GM23338 (cell line): ENCODE data around the gene ZNF516. TPM values are rescaled to one million over a fixed set of nuclear protein-coding genes. Genes with fewer than 3 reads are reported as not detected.

ENCODE experiments used
- ATAC-seq: fragments of 200-7000 bp; cut with Tn5 transposase; 3 replicates; pipeline ENCODE4 v1.9.1; 2020
- DNase-seq: peaks from one replicate; pipeline ENCODE4 v3.0.0-alpha.2; 2015; ENCODE audit warnings: low spot score
- H2AFZ ChIP-seq: fragments of 200-600 bp; sonication (generic); 2 replicates; pipeline ENCODE4 v1.8.0; 2016; ENCODE audit warnings: antibody characterized with exemption, mild to moderate bottlenecking, moderate library complexity
- H3F3A ChIP-seq: fragments of 200-600 bp; sonication (generic); replicated peaks from 2 replicates; pipeline ENCODE4 v1.8.0; 2017; ENCODE audit warnings: antibody characterized with exemption, mixed run types, low read depth
- H3K27ac ChIP-seq: fragments of 200-600 bp; sonication (generic); 2 replicates; pipeline ENCODE4 v1.6.1; 2016; ENCODE audit warnings: low read depth
- H3K27me3 ChIP-seq: fragments of 200-600 bp; sonication (generic); 2 replicates; pipeline ENCODE4 v1.8.0; 2016; ENCODE audit warnings: mild to moderate bottlenecking, mixed run types, moderate library complexity; ENCODE audit not compliant: insufficient read depth
- H3K36me3 ChIP-seq: fragments of 200-600 bp; sonication (generic); 2 replicates; pipeline ENCODE4 v1.8.0; 2016; ENCODE audit warnings: mild to moderate bottlenecking; ENCODE audit not compliant: insufficient read depth
- H3K4me1 ChIP-seq: fragments of 200-600 bp; sonication (generic); 2 replicates; pipeline ENCODE4 v1.8.0; 2016; ENCODE audit warnings: mild to moderate bottlenecking, moderate library complexity; ENCODE audit not compliant: insufficient read depth
- H3K4me2 ChIP-seq: fragments of 200-600 bp; sonication (generic); 2 replicates; pipeline ENCODE4 v1.7.1; 2017; ENCODE audit warnings: mixed run types
- H3K4me3 ChIP-seq: fragments of 200-600 bp; sonication (generic); 2 replicates; pipeline ENCODE4 v1.6.1; 2016; ENCODE audit warnings: mixed run types
- H3K79me2 ChIP-seq: fragments of 200-600 bp; sonication (generic); replicated peaks from 2 replicates; pipeline ENCODE4 v1.8.0; 2017; ENCODE audit warnings: mild to moderate bottlenecking; ENCODE audit not compliant: insufficient read depth
- H3K9me2 ChIP-seq: fragments of 200-600 bp; sonication (generic); 2 replicates; pipeline ENCODE4 v1.8.0; 2017; ENCODE audit not compliant: insufficient read depth
- H4K20me1 ChIP-seq: fragments of 200-600 bp; sonication (generic); replicated peaks from 2 replicates; pipeline ENCODE4 v1.8.0; 2017; ENCODE audit warnings: mild to moderate bottlenecking; ENCODE audit not compliant: insufficient read depth
- H3K27ac Mint-ChIP-seq: 2 replicates; pipeline ENCODE4 v1.8.0; 2020; ENCODE audit warnings: inconsistent platforms, mild to moderate bottlenecking, moderate library complexity, mixed read lengths
- H3K27me3 Mint-ChIP-seq: 3 replicates; pipeline ENCODE4 v1.8.0; 2022; ENCODE audit warnings: low read depth, mild to moderate bottlenecking, moderate library complexity, mixed read lengths, inconsistent platforms; ENCODE audit not compliant: insufficient read depth, poor library complexity
- H3K36me3 Mint-ChIP-seq: 3 replicates; pipeline ENCODE4 v1.8.0; 2021; ENCODE audit warnings: low read depth, mild to moderate bottlenecking, inconsistent platforms, moderate library complexity, mixed read lengths
- H3K4me1 Mint-ChIP-seq: 3 replicates; pipeline ENCODE4 v1.8.0; 2020; ENCODE audit warnings: mild to moderate bottlenecking, inconsistent platforms, mixed read lengths
- H3K4me3 Mint-ChIP-seq: 3 replicates; pipeline ENCODE4 v1.8.0; 2021; ENCODE audit warnings: moderate library complexity, mild to moderate bottlenecking, inconsistent platforms, mixed read lengths
- H3K9me3 Mint-ChIP-seq: 3 replicates; pipeline ENCODE4 v1.8.0; 2020; ENCODE audit warnings: moderate library complexity, mild to moderate bottlenecking, inconsistent platforms, mixed read lengths
- polyA plus RNA-seq: library from polyadenylated mRNA; unstranded; fragments of >200 nt; fragmentation: Nextera tagmentation; extraction: Ambion mirVana; gene quantifications from 2 replicates; pipeline ENCODE4 v1.2.1, GENCODE V29; 2016
- total RNA-seq: library from RNA; depleted of rRNA; stranded (reverse); fragments of >200 nt; shearing (Covaris generic); gene quantifications from 2 replicates; pipeline ENCODE4 v1.2.3, GENCODE V29; 2014
- TF ChIP-seq, protein P1 (sequence below), 2 experiments: fragments of 200-600 bp in 1 of 2; sonication (generic) in 1 of 2; conservative IDR thresholded peaks; 2 replicates each; pipeline versions ENCODE4 v1.5.1 to v1.6.1; 2016 to 2017; ENCODE audit warnings: antibody characterized with exemption in 2 of 2, low read depth in 2 of 2, mild to moderate bottlenecking in 2 of 2, moderate library complexity in 1 of 2
- TF ChIP-seq, protein P2 (sequence below): IDR thresholded peaks from one replicate; pipeline ENCODE4 v1.6.1; 2018; ENCODE audit warnings: antibody characterized with exemption; ENCODE audit not compliant: unreplicated experiment
- TF ChIP-seq, protein P3 (sequence below): IDR thresholded peaks from 2 replicates; pipeline ENCODE4 v1.6.1; 2016; ENCODE audit warnings: antibody characterized with exemption
- TF ChIP-seq, protein P4 (sequence below): fragments of 250-450 bp; sonication (Bioruptor Pico); IDR thresholded peaks from 2 replicates; pipeline ENCODE4 v1.5.0; 2020; ENCODE audit warnings: mild to moderate bottlenecking, moderate library complexity

ZNF516 gene
- total and polyA plus RNA-seq, 2 experiments from 2014 or later: 11.9 to 24.2 TPM

DNA sequence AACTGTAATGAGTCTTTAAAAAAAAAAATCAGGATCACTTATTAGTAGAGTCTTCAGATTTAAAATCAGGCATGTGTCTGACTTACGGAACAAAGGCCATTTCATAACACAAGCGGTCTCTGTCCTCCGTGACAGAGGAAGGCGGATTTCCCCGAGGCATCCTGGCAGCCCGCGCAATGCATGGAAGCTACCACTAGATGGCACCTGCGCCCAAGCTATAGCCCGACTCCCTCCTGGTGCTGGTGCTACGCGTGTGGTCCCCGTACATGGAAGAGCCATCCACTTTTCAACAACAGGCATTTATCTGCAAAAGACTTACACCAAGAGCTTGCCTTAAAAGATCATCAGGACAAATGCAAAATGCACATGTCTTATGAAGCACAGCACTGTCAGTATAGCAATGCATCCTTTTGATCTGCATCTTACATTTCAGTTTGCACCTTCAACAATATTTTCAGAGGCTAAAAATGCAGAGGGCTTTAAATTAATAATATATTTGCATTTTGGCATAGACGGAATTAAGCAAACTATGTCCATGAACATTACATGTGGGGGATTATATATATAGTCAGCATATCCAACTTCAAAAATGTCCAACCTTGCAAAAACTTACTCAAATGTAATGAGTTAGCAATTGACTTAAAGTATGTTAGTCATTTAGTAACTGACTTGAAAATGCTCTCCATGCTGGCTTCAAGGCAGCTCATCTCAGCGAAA is 96.0 kb downstream of the ZNF516 start:
- Mint-ChIP-seq H3K4me1 (peaks cover 19% of the 10 kb centered on the region), H3K4me3 (no peak overlapping the region), H3K9me3 (peaks cover 7% of the 10 kb centered on the region), H3K27ac (no peak overlapping the region), H3K36me3 (peaks cover 8% of the 10 kb centered on the region), H3K27me3 (peaks cover 13% of the 10 kb centered on the region)
- Histone ChIP-seq H3K36me3 (no peaks in the 10 kb centered on the region), H2AFZ (no peak overlapping the region), H3K79me2 (no peaks in the 10 kb centered on the region), H3K4me3 (no peak overlapping the region), H4K20me1 (no peaks in the 10 kb centered on the region), H3K27ac (no peak overlapping the region), H3F3A (no peaks in the 10 kb centered on the region), H3K4me1 (0 out of 2 replicates have a peak, but pooled peaks cover 4% of the 10 kb centered on the region), H3K27me3 (no peaks in the 10 kb centered on the region), H3K4me2 (no peak overlapping the region), H3K9me2 (no peaks in the 10 kb centered on the region)
- peak; percentile 82 for DNase-seq
- TF ChIP-seq, protein P1, sequence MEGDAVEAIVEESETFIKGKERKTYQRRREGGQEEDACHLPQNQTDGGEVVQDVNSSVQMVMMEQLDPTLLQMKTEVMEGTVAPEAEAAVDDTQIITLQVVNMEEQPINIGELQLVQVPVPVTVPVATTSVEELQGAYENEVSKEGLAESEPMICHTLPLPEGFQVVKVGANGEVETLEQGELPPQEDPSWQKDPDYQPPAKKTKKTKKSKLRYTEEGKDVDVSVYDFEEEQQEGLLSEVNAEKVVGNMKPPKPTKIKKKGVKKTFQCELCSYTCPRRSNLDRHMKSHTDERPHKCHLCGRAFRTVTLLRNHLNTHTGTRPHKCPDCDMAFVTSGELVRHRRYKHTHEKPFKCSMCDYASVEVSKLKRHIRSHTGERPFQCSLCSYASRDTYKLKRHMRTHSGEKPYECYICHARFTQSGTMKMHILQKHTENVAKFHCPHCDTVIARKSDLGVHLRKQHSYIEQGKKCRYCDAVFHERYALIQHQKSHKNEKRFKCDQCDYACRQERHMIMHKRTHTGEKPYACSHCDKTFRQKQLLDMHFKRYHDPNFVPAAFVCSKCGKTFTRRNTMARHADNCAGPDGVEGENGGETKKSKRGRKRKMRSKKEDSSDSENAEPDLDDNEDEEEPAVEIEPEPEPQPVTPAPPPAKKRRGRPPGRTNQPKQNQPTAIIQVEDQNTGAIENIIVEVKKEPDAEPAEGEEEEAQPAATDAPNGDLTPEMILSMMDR (conservative IDR thresholded peaks at IDR 0.05; ENCODE audit: low read depth in 2 of 2): peak; percentile 85 to 97
- TF ChIP-seq, protein P2, sequence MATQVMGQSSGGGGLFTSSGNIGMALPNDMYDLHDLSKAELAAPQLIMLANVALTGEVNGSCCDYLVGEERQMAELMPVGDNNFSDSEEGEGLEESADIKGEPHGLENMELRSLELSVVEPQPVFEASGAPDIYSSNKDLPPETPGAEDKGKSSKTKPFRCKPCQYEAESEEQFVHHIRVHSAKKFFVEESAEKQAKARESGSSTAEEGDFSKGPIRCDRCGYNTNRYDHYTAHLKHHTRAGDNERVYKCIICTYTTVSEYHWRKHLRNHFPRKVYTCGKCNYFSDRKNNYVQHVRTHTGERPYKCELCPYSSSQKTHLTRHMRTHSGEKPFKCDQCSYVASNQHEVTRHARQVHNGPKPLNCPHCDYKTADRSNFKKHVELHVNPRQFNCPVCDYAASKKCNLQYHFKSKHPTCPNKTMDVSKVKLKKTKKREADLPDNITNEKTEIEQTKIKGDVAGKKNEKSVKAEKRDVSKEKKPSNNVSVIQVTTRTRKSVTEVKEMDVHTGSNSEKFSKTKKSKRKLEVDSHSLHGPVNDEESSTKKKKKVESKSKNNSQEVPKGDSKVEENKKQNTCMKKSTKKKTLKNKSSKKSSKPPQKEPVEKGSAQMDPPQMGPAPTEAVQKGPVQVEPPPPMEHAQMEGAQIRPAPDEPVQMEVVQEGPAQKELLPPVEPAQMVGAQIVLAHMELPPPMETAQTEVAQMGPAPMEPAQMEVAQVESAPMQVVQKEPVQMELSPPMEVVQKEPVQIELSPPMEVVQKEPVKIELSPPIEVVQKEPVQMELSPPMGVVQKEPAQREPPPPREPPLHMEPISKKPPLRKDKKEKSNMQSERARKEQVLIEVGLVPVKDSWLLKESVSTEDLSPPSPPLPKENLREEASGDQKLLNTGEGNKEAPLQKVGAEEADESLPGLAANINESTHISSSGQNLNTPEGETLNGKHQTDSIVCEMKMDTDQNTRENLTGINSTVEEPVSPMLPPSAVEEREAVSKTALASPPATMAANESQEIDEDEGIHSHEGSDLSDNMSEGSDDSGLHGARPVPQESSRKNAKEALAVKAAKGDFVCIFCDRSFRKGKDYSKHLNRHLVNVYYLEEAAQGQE: no peak
- peak; percentile 90 for ATAC-seq

DNA sequence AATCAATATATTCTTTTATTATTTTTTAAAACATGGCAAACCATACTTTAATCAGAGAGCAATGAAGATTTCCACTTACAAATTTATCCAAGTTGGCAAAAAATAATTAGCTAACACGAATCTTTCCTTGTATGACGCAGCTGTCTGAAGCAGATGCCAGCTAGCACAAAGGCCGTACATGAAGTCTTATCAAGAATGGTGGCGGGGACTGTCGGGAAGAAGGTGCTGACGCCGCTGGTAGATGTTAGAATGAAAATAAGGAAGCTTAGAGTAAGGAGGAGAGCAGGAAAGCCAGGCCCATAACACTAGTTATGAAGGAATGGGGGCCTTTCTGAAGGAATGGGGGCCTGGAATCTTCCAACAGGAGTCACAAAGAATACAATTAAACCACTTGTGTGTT is 96.7 kb downstream of the ZNF516 start:
- peaks cover 7% of the 10 kb centered on the region for H3K9me3 Mint-ChIP-seq
- H3K27me3 Mint-ChIP-seq: peaks cover 13% of the 10 kb centered on the region
- DNase-seq (no peak), ATAC-seq (no peak)
- peaks cover 8% of the 10 kb centered on the region for H3K36me3 Mint-ChIP-seq
- no peaks in the 10 kb centered on the region for H3K36me3 ChIP-seq
- no peaks in the 10 kb centered on the region for H3K79me2 ChIP-seq
- H3F3A ChIP-seq: no peaks in the 10 kb centered on the region
- peaks cover 19% of the 10 kb centered on the region for H3K4me1 Mint-ChIP-seq
- no peak overlapping the region for H3K27ac Mint-ChIP-seq
- H3K27ac ChIP-seq: no peak overlapping the region
- H3K27me3 ChIP-seq: no peaks in the 10 kb centered on the region
- H3K4me2 ChIP-seq: no peak overlapping the region
- no peaks in the 10 kb centered on the region for H3K9me2 ChIP-seq
- H3K4me1 ChIP-seq: 0 out of 2 replicates have a peak, but pooled peaks cover 4% of the 10 kb centered on the region
- no peak overlapping the region for H3K4me3 Mint-ChIP-seq
- H3K4me3 ChIP-seq: no peak overlapping the region
- H4K20me1 ChIP-seq: no peaks in the 10 kb centered on the region
- no peak overlapping the region for H2AFZ ChIP-seq
- TF ChIP-seq, protein P3, sequence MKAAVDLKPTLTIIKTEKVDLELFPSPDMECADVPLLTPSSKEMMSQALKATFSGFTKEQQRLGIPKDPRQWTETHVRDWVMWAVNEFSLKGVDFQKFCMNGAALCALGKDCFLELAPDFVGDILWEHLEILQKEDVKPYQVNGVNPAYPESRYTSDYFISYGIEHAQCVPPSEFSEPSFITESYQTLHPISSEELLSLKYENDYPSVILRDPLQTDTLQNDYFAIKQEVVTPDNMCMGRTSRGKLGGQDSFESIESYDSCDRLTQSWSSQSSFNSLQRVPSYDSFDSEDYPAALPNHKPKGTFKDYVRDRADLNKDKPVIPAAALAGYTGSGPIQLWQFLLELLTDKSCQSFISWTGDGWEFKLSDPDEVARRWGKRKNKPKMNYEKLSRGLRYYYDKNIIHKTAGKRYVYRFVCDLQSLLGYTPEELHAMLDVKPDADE: no peak
- TF ChIP-seq, protein P4, sequence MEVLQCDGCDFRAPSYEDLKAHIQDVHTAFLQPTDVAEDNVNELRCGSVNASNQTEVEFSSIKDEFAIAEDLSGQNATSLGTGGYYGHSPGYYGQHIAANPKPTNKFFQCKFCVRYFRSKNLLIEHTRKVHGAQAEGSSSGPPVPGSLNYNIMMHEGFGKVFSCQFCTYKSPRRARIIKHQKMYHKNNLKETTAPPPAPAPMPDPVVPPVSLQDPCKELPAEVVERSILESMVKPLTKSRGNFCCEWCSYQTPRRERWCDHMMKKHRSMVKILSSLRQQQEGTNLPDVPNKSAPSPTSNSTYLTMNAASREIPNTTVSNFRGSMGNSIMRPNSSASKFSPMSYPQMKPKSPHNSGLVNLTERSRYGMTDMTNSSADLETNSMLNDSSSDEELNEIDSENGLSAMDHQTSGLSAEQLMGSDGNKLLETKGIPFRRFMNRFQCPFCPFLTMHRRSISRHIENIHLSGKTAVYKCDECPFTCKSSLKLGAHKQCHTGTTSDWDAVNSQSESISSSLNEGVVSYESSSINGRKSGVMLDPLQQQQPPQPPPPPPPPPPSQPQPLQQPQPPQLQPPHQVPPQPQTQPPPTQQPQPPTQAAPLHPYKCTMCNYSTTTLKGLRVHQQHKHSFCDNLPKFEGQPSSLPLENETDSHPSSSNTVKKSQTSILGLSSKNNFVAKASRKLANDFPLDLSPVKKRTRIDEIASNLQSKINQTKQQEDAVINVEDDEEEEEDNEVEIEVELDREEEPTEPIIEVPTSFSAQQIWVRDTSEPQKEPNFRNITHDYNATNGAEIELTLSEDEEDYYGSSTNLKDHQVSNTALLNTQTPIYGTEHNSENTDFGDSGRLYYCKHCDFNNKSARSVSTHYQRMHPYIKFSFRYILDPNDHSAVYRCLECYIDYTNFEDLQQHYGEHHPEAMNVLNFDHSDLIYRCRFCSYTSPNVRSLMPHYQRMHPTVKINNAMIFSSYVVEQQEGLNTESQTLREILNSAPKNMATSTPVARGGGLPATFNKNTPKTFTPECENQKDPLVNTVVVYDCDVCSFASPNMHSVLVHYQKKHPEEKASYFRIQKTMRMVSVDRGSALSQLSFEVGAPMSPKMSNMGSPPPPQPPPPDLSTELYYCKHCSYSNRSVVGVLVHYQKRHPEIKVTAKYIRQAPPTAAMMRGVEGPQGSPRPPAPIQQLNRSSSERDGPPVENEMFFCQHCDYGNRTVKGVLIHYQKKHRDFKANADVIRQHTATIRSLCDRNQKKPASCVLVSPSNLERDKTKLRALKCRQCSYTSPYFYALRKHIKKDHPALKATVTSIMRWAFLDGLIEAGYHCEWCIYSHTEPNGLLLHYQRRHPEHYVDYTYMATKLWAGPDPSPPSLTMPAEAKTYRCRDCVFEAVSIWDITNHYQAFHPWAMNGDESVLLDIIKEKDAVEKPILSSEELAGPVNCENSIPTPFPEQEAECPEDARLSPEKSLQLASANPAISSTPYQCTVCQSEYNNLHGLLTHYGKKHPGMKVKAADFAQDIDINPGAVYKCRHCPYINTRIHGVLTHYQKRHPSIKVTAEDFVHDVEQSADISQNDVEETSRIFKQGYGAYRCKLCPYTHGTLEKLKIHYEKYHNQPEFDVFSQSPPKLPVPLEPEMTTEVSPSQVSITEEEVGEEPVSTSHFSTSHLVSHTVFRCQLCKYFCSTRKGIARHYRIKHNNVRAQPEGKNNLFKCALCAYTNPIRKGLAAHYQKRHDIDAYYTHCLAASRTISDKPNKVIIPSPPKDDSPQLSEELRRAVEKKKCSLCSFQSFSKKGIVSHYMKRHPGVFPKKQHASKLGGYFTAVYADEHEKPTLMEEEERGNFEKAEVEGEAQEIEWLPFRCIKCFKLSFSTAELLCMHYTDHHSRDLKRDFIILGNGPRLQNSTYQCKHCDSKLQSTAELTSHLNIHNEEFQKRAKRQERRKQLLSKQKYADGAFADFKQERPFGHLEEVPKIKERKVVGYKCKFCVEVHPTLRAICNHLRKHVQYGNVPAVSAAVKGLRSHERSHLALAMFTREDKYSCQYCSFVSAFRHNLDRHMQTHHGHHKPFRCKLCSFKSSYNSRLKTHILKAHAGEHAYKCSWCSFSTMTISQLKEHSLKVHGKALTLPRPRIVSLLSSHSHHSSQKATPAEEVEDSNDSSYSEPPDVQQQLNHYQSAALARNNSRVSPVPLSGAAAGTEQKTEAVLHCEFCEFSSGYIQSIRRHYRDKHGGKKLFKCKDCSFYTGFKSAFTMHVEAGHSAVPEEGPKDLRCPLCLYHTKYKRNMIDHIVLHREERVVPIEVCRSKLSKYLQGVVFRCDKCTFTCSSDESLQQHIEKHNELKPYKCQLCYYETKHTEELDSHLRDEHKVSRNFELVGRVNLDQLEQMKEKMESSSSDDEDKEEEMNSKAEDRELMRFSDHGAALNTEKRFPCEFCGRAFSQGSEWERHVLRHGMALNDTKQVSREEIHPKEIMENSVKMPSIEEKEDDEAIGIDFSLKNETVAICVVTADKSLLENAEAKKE (CRISPR knock-in tag): no peak
- TF ChIP-seq, protein P1 (conservative IDR thresholded peaks at IDR 0.05; ENCODE audit: low read depth in 2 of 2): no peak
